Ovary (tissue), 9 donors: ENCODE measurements around the gene CXCL16. TPM values are rescaled to one million over a fixed set of nuclear protein-coding genes. Genes with fewer than 3 reads are reported as not detected.

Experiments used
- DNase-seq, 5 donors: peaks; one replicate each; pipeline ENCODE4 v3.0.0-alpha.2; 2019 to 2020
- H3K27ac ChIP-seq, 2 donors: fragments of 200-600 bp; one replicate each; pipeline versions ENCODE4 v1.5.1 to v1.8.0; 2019 to 2022
- H3K27me3 ChIP-seq: fragments of 200-600 bp; one replicate; pipeline ENCODE4 v1.8.0; 2022
- H3K36me3 ChIP-seq: fragments of 200-600 bp; sonication (generic); one replicate; pipeline ENCODE4 v1.5.1; 2019
- H3K4me1 ChIP-seq: one replicate; pipeline ENCODE4 v1.8.1; 2013; ENCODE audit warnings: mild to moderate bottlenecking, moderate library complexity; ENCODE audit not compliant: insufficient read depth
- H3K4me3 ChIP-seq: fragments of 200-600 bp; sonication (generic); one replicate; pipeline ENCODE4 v1.5.1; 2017
- H3K9me3 ChIP-seq, 2 donors: fragments of 200-600 bp in 1 of 2; sonication (generic) in 1 of 2; one replicate each; pipeline versions ENCODE4 v1.5.1 to v1.8.1; 2013 to 2019; ENCODE audit warnings: mild to moderate bottlenecking in 1 of 2, moderate library complexity in 1 of 2
- EP300 ChIP-seq: sonication (generic); formaldehyde crosslinking; IDR thresholded peaks from one replicate; pipeline ENCODE4 v1.6.1; 2017; ENCODE audit warnings: antibody characterized with exemption
- POLR2A ChIP-seq: fragments of 450-650 bp; IDR thresholded peaks from one replicate; pipeline ENCODE4 v1.6.1; 2017; ENCODE audit warnings: antibody characterized with exemption, mild to moderate bottlenecking, moderate library complexity
- WGBS, 3 donors: extraction: QIAGEN DNeasy Blood & Tissue Kit in 1 of 3; methylation state at CpG; one replicate each; pipeline versions ENCODE4 v1.1.5 to v1.1.7; 2013 to 2017; 5-methylcytosine and 5-hydroxymethylcytosine counted together
- intact Hi-C, 4 donors: fragments of 100-400 bp; cut with DNase I; formaldehyde crosslinking; loops; one replicate each; pipeline versions ENCODE4 v1.11.0 to v1.15.1; 2022 to 2023
- polyA plus RNA-seq, 2 donors: library from polyadenylated mRNA; stranded (reverse); fragments of 200-250 nt in 1 of 2; fragments of 350-450 nt in 1 of 2; fragmentation: Illumina TruSeq in 1 of 2; extraction: RNeasy Lipid Tissue Mini Kit (QIAGEN cat#74804) in 1 of 2; gene quantifications; one replicate each; pipeline ENCODE4 v1.2.3, GENCODE V29; 2013 to 2014
- total RNA-seq, 7 donors: library from RNA; depleted of rRNA in 2 of 7; stranded (reverse); fragments of >200 nt in 2 of 7; fragmentation: NEBNext Ultra II Directional in 3 of 7; extraction: Animal tissue kit (Norgen Biotek cat#: 25700) in 3 of 7; gene quantifications; one replicate each; pipeline versions ENCODE4 v1.1.0 to v1.2.4, GENCODE V29; 2016 to 2023
- TF ChIP-seq, protein P1 (sequence below), 3 donors: fragments of 450-650 bp in 2 of 3; fragments of 200-600 bp in 1 of 3; IDR thresholded peaks; one replicate each; pipeline versions ENCODE4 v1.5.1 to v1.8.0; 2016 to 2022; ENCODE audit warnings: antibody characterized with exemption in 3 of 3, mild to moderate bottlenecking in 1 of 3
- donor health status: DM: no; HTN: no; CAD: no; lungs with moderate emphysema.
- donor health status: DM: no; HTN: no; CAD: no.
- donor health status: Bipolar disorder and iron deficiency.
- donor health status: DM: yes; HTN: yes; CAD: no.
- donor health status: DM: no; HTN: no; CAD: no.
- donor health status: DM: yes; HTN: yes; CAD: no.

The CXCL16 gene
- total and polyA plus RNA-seq, 9 donors = 5.8 to 41.6 (median 16.8) TPM

DNA sequence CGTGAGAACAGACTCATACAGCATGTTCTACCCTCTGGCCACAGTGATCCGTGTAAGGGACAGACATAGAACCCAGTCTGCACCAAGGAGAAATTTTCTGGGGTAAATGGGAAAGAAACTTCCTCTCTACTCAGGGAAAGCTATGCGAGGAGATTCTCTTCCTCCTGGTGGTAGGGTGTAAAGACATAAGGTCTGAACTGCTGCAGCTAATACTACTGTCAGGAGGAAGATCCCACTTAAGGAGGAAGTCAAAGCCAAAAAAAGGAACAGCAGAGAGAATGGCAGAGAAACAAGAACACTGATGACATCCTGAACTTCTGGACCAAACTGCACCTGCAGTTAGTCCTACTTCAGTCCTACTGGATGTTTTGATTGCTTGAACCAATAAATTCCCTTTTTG, 24.9 kb upstream of the CXCL16 start:
- Histone ChIP-seq H3K4me1 (no peaks in the 10 kb centered on the region), H3K36me3 (no peaks in the 10 kb centered on the region), H3K9me3 (no peaks in the 10 kb centered on the region), H3K27ac (no peak overlapping the region), H3K27me3 (no peaks in the 10 kb centered on the region), H3K4me3 (no peak overlapping the region)
- 64 to 75% (median 69%) methylated on average over 3 of the region's 3 CpGs for WGBS, 3 donors
- no peak for TF ChIP-seq POLR2A
- TF ChIP-seq EP300 = no peak
- TF ChIP-seq, protein P1, sequence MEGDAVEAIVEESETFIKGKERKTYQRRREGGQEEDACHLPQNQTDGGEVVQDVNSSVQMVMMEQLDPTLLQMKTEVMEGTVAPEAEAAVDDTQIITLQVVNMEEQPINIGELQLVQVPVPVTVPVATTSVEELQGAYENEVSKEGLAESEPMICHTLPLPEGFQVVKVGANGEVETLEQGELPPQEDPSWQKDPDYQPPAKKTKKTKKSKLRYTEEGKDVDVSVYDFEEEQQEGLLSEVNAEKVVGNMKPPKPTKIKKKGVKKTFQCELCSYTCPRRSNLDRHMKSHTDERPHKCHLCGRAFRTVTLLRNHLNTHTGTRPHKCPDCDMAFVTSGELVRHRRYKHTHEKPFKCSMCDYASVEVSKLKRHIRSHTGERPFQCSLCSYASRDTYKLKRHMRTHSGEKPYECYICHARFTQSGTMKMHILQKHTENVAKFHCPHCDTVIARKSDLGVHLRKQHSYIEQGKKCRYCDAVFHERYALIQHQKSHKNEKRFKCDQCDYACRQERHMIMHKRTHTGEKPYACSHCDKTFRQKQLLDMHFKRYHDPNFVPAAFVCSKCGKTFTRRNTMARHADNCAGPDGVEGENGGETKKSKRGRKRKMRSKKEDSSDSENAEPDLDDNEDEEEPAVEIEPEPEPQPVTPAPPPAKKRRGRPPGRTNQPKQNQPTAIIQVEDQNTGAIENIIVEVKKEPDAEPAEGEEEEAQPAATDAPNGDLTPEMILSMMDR (IDR thresholded peaks at IDR 0.05) = no peak
- intact Hi-C loops = no loop called here
- no peak for DNase-seq

DNA sequence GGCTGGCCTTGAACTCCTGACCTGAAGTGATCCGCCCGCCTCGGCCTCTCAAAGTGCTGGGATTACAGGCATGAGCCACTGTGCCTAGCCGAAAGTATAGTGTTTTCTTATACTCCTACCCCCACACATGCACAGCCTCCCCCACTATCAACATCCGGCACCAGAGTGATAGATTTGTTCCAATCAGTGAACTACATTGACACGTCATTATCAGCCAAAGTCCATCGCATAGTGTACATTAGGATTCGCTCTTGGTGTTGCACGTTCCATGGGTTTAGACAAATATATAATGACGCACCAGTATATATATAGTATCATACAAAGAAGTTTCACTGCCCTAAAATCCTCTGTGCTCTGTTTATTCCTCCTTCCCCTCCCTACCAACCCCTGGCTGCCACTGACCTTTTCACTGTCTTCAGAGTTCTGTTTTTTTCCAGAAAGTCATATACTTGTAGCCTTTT, 20.1 kb upstream of the CXCL16 start:
- TF ChIP-seq EP300 (no peak), POLR2A (no peak)
- TF ChIP-seq, protein P1 (IDR thresholded peaks at IDR 0.05) = no peak
- H3K9me3 ChIP-seq = no peaks in the 10 kb centered on the region
- H3K36me3 ChIP-seq = no peaks in the 10 kb centered on the region
- no peak for DNase-seq
- 36 to 57% (median 47%) methylated on average over 10 of the region's 10 CpGs for WGBS, 3 donors
- no peak overlapping the region for H3K27ac ChIP-seq
- H3K27me3 ChIP-seq = no peaks in the 10 kb centered on the region
- no peak overlapping the region for H3K4me3 ChIP-seq
- H3K4me1 ChIP-seq = no peaks in the 10 kb centered on the region
- intact Hi-C loops = no loop called here

DNA sequence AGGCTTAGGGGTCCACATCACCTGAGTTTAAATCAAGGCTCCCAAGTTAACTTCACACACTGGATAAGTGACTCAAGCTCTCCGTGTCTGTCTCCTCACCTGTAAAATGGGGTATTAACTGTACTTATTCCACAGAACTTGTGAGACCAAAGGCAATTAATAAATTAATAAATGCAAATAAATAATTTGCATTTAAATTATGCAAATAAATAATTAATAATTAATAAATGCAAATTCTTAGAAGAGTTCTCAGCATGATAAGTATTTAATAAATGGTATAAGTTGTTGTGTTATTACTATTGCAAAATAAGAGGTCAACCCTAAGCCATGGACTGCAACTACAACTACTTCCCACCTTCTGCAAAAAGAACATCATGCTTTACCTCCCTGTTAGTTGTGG, 13.7 kb upstream of the CXCL16 start:
- 70 to 75% (median 75%) methylated on average over 1 of the region's 1 CpG for WGBS, 3 donors
- intact Hi-C loops = no loop called here
- TF ChIP-seq POLR2A = no peak
- no peak for TF ChIP-seq EP300
- TF ChIP-seq, protein P1 (IDR thresholded peaks at IDR 0.05) = no peak

DNA sequence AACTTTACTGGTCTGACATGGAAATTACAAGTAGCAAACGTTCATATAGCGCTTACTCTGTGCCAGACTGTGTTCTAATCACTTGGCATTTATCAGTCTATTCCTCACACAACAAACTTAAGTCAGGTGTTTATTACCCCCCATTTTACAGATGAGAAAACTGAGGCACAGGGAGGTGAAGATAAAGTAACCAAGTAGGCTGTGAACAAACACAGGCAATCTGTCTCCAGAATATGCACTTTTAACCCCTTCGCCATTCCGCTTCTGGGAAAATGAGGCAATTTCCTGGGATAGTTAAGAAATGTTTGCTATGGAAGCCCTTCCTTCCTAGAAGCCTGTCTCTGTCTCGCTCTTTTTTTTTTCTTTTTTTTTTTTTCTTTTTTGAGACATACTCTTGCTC, 12.2 kb upstream of the CXCL16 start:
- TF ChIP-seq, protein P1 (IDR thresholded peaks at IDR 0.05) = no peak
- TF ChIP-seq EP300 (no peak), POLR2A (no peak)
- Histone ChIP-seq H3K27ac (no peak overlapping the region), H3K4me1 (no peaks in the 10 kb centered on the region), H3K9me3 (no peaks in the 10 kb centered on the region), H3K4me3 (no peak overlapping the region), H3K27me3 (no peaks in the 10 kb centered on the region), H3K36me3 (no peaks in the 10 kb centered on the region)
- WGBS, 3 donors = 65 to 71% (median 69%) methylated on average over 5 of the region's 5 CpGs
- no peak for DNase-seq
- intact Hi-C loops = no loop called here

More for the DNA sequence above, 13.7 kb upstream of the CXCL16 start:
- no peak for DNase-seq
- Histone ChIP-seq H3K27ac (no peak overlapping the region), H3K4me1 (no peaks in the 10 kb centered on the region), H3K4me3 (no peak overlapping the region), H3K36me3 (no peaks in the 10 kb centered on the region), H3K27me3 (no peaks in the 10 kb centered on the region), H3K9me3 (no peaks in the 10 kb centered on the region)
